ENCODE data around the gene RBMS1.

DNA sequence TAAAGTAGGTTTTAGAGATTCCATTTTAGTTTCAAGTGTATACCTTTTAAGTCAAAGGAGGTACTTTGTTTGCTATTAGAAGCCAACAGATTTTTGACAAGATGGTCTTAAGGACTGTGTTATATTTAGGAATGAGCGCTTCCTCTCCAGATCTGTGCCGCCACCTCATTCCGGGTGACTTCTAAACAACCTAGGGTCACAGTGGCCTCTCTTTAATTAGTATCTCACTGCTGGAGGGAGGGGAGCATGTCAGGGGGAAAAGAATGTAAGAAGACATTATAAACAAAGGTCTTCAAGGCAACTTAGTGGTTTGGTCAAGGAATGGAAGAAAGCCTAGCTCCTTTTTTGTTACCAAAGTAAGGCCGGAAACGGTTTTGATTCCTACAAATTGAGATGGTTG lies 67.0 kb downstream of the RBMS1 start:
- no peak for TF ChIP-seq EZH2 (IDR thresholded peaks at IDR 0.05; ENCODE audit: borderline replicate concordance, insufficient read depth, low read length, poor library complexity, severe bottlenecking)
- TF ChIP-seq, protein P1, sequence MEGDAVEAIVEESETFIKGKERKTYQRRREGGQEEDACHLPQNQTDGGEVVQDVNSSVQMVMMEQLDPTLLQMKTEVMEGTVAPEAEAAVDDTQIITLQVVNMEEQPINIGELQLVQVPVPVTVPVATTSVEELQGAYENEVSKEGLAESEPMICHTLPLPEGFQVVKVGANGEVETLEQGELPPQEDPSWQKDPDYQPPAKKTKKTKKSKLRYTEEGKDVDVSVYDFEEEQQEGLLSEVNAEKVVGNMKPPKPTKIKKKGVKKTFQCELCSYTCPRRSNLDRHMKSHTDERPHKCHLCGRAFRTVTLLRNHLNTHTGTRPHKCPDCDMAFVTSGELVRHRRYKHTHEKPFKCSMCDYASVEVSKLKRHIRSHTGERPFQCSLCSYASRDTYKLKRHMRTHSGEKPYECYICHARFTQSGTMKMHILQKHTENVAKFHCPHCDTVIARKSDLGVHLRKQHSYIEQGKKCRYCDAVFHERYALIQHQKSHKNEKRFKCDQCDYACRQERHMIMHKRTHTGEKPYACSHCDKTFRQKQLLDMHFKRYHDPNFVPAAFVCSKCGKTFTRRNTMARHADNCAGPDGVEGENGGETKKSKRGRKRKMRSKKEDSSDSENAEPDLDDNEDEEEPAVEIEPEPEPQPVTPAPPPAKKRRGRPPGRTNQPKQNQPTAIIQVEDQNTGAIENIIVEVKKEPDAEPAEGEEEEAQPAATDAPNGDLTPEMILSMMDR (IDR thresholded peaks at IDR 0.05; ENCODE audit: poor library complexity, severe bottlenecking), result no peak
- no peak for TF ChIP-seq MXI1 (conservative IDR thresholded peaks at IDR 0.05; ENCODE audit: poor library complexity, severe bottlenecking)
- TF ChIP-seq, protein P2, sequence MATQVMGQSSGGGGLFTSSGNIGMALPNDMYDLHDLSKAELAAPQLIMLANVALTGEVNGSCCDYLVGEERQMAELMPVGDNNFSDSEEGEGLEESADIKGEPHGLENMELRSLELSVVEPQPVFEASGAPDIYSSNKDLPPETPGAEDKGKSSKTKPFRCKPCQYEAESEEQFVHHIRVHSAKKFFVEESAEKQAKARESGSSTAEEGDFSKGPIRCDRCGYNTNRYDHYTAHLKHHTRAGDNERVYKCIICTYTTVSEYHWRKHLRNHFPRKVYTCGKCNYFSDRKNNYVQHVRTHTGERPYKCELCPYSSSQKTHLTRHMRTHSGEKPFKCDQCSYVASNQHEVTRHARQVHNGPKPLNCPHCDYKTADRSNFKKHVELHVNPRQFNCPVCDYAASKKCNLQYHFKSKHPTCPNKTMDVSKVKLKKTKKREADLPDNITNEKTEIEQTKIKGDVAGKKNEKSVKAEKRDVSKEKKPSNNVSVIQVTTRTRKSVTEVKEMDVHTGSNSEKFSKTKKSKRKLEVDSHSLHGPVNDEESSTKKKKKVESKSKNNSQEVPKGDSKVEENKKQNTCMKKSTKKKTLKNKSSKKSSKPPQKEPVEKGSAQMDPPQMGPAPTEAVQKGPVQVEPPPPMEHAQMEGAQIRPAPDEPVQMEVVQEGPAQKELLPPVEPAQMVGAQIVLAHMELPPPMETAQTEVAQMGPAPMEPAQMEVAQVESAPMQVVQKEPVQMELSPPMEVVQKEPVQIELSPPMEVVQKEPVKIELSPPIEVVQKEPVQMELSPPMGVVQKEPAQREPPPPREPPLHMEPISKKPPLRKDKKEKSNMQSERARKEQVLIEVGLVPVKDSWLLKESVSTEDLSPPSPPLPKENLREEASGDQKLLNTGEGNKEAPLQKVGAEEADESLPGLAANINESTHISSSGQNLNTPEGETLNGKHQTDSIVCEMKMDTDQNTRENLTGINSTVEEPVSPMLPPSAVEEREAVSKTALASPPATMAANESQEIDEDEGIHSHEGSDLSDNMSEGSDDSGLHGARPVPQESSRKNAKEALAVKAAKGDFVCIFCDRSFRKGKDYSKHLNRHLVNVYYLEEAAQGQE (IDR thresholded peaks at IDR 0.05; ENCODE audit: borderline replicate concordance), result no peak
- TF ChIP-seq EP300 (conservative IDR thresholded peaks at IDR 0.05; ENCODE audit: poor library complexity, severe bottlenecking), result no peak
- TF ChIP-seq TAF1 (IDR thresholded peaks at IDR 0.05; ENCODE audit: low read depth), result no peak
- no peak for TF ChIP-seq RAD21 (conservative IDR thresholded peaks at IDR 0.05)
- no peak for TF ChIP-seq POLR2AphosphoS5 (IDR thresholded peaks at IDR 0.05)

Data from neural cell (in vitro differentiated cells).